Neural progenitor cell (in vitro differentiated cells): ENCODE measurements around the gene EIF5.
A peak's percentile ranks its signal among the peaks of the same experiment; 100 is the strongest.

Source experiments
- EZH2 ChIP-seq: fragments of 200-600 bp; sonication (generic); IDR thresholded peaks from 2 replicates; pipeline ENCODE4 v1.6.1; 2017; ENCODE audit warnings: antibody characterized with exemption, mild to moderate bottlenecking, moderate library complexity
- EZH2phosphoT487 ChIP-seq: fragments of 200-600 bp; sonication (generic); IDR thresholded peaks from 2 replicates; pipeline ENCODE4 v1.6.1; 2017; ENCODE audit warnings: antibody characterized with exemption
- TF ChIP-seq, protein P1 (sequence below): fragments of 200-600 bp; sonication (generic); IDR thresholded peaks from 2 replicates; pipeline ENCODE4 v1.5.1; 2017; ENCODE audit warnings: antibody characterized with exemption, mild to moderate bottlenecking

DNA sequence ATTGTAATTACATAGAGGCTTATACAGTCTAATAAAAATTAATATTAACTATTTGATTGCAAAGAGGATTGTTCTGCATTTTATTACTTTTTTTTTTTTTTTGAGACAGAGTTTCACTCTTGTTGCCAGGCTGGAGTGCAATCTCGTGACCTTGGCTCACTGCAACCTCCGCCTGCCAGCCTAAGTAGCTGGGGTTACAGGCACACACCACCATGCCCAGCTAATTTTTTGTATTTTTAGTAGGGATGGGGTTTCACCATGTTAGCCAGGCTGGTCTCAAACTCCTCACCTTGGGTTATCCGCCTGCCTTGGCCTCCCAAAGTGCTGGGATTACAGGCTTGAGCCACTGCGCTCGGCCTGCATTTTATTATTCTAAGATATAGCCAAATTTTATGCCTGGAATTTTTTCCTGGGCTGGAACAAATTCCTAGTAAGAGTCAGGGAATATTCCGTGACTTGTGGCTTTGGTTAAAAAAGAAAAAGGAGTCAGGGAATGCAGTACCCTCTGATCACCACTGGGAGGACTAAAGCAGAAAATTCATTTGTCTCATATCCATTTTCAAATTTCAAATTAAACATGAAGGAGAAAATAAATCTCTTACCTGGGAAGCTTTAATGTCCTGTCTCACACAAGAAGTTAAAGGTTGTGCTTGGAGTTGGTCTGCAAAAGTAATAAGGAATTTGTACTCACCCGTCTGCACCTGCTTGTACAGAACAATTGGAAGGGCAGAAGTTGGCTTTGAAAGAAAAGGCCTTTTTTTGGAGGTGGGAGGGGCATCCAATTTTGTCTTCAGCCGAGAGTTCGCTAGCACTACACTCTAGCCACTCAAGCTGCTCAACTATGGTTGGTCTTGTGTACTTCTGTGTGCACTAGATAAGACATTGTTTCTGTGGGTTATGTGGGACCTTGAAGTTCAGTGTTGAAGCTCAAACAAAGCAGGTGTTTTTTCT lies 59.9 kb downstream of the EIF5 start:
- TF ChIP-seq EZH2, result no peak
- TF ChIP-seq, protein P1, sequence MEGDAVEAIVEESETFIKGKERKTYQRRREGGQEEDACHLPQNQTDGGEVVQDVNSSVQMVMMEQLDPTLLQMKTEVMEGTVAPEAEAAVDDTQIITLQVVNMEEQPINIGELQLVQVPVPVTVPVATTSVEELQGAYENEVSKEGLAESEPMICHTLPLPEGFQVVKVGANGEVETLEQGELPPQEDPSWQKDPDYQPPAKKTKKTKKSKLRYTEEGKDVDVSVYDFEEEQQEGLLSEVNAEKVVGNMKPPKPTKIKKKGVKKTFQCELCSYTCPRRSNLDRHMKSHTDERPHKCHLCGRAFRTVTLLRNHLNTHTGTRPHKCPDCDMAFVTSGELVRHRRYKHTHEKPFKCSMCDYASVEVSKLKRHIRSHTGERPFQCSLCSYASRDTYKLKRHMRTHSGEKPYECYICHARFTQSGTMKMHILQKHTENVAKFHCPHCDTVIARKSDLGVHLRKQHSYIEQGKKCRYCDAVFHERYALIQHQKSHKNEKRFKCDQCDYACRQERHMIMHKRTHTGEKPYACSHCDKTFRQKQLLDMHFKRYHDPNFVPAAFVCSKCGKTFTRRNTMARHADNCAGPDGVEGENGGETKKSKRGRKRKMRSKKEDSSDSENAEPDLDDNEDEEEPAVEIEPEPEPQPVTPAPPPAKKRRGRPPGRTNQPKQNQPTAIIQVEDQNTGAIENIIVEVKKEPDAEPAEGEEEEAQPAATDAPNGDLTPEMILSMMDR, result peak; percentile 80
- no peak for TF ChIP-seq EZH2phosphoT487
